K562 (cell line): ENCODE results near the gene GATA1. TPM values are rescaled to one million over a fixed set of nuclear protein-coding genes. Genes with fewer than 3 reads are reported as not detected.

Experiments
- E2F1 ChIP-seq: sonication (generic); formaldehyde crosslinking; IDR thresholded peaks from 2 replicates; pipeline ENCODE4 v1.8.1; 2023; ENCODE audit warnings: mild to moderate bottlenecking, missing genetic modification reagents, moderate library complexity
- EHMT2 ChIP-seq: fragments of 450-650 bp; IDR thresholded peaks from 2 replicates; pipeline ENCODE4 v1.6.1; 2018; ENCODE audit warnings: antibody characterized with exemption
- FOXO4 ChIP-seq: fragments of 450-650 bp; formaldehyde crosslinking; IDR thresholded peaks from 2 replicates; pipeline ENCODE4 v1.4.0; 2020; ENCODE audit warnings: mild to moderate bottlenecking, moderate library complexity
- HMGN3 ChIP-seq: IDR thresholded peaks from 2 replicates; pipeline ENCODE4 v1.6.1; 2011; ENCODE audit warnings: borderline replicate concordance, low read depth, mild to moderate bottlenecking, mixed read lengths, low read length; ENCODE audit not compliant: insufficient read length; ENCODE audit errors: extremely low read depth
- MAFK ChIP-seq: IDR thresholded peaks from 2 replicates; pipeline ENCODE4 v1.6.1; 2011; ENCODE audit warnings: low read length, improper control_type of control experiment
- NFIC ChIP-seq: fragments of 450-650 bp; IDR thresholded peaks from 2 replicates; pipeline ENCODE4 v1.6.1; 2017; ENCODE audit warnings: mild to moderate bottlenecking, inconsistent platforms
- NKRF ChIP-seq: fragments of 450-650 bp; IDR thresholded peaks from 2 replicates; pipeline ENCODE4 v1.6.1; 2016; ENCODE audit warnings: borderline replicate concordance
- PHB2 ChIP-seq: fragments of 450-650 bp; IDR thresholded peaks from 2 replicates; pipeline ENCODE4 v1.6.1; 2017; ENCODE audit warnings: low read depth
- PHF8 ChIP-seq: fragments of 200-600 bp; sonication (generic); IDR thresholded peaks from 2 replicates; pipeline ENCODE4 v1.6.1; 2012; ENCODE audit warnings: mixed run types, mild to moderate bottlenecking, inconsistent platforms, low read length, moderate library complexity, borderline replicate concordance
- POLR2AphosphoS5 ChIP-seq: IDR thresholded peaks from 2 replicates; pipeline ENCODE4 v1.6.1; 2011; ENCODE audit warnings: mild to moderate bottlenecking, low read depth, low read length, moderate library complexity; ENCODE audit not compliant: control insufficient read depth, insufficient read depth
- PPARD ChIP-seq: fragments of 250-450 bp; sonication (Bioruptor Pico); IDR thresholded peaks from 2 replicates; pipeline ENCODE4 v1.8.0; 2022; ENCODE audit warnings: inconsistent platforms, mild to moderate bottlenecking, moderate library complexity
- PREB ChIP-seq: sonication (generic); formaldehyde crosslinking; IDR thresholded peaks from 2 replicates; pipeline ENCODE4 v1.8.1; 2023; ENCODE audit warnings: mild to moderate bottlenecking, missing genetic modification reagents
- RBM22 ChIP-seq: fragments of 200-400 bp; formaldehyde crosslinking; IDR thresholded peaks from 2 replicates; pipeline ENCODE4 v1.6.1; 2018; ENCODE audit warnings: low read length, low read depth; ENCODE audit not compliant: poor library complexity, severe bottlenecking
- TOE1 ChIP-seq, 2 experiments: fragments of 450-650 bp in 1 of 2; sonication (generic) in 1 of 2; formaldehyde crosslinking in 1 of 2; IDR thresholded peaks; 2 replicates each; pipeline versions ENCODE4 v1.7.1 to v1.8.0; 2016 to 2022; ENCODE audit warnings: borderline replicate concordance in 2 of 2, mild to moderate bottlenecking in 2 of 2, antibody characterized with exemption in 1 of 2, inconsistent platforms in 1 of 2, low read depth in 1 of 2, missing genetic modification reagents in 1 of 2, moderate library complexity in 1 of 2
- ZC3H11A ChIP-seq: IDR thresholded peaks from 2 replicates; pipeline ENCODE4 v1.6.1; 2012; ENCODE audit warnings: low read depth, low read length, improper control_type of control experiment
- ZNF217 ChIP-seq: sonication (generic); formaldehyde crosslinking; IDR thresholded peaks from 2 replicates; pipeline ENCODE4 v1.8.0; 2022; ENCODE audit warnings: mild to moderate bottlenecking, missing genetic modification reagents
- ZNF23 ChIP-seq: fragments of 250-450 bp; sonication (Bioruptor Pico); IDR thresholded peaks from 2 replicates; pipeline ENCODE4 v1.4.0; 2020; ENCODE audit warnings: mild to moderate bottlenecking
- ZNF395 ChIP-seq: fragments of 200-800 bp; sonication (Bioruptor generic); IDR thresholded peaks from 2 replicates; pipeline ENCODE4 v1.6.1; 2017; ENCODE audit warnings: missing genetic modification characterization, missing compliant biosample characterization
- ZNF41 ChIP-seq: fragments of 250-450 bp; sonication (Bioruptor Pico); conservative IDR thresholded peaks from 2 replicates; pipeline ENCODE4 v1.4.0; 2020; ENCODE audit warnings: mild to moderate bottlenecking
- ZNF551 ChIP-seq: fragments of 250-450 bp; sonication (Bioruptor Pico); IDR thresholded peaks from 2 replicates; pipeline ENCODE4 v1.5.0; 2021; ENCODE audit warnings: mild to moderate bottlenecking, moderate library complexity
- ZNF778 ChIP-seq: fragments of 450-650 bp; formaldehyde crosslinking; IDR thresholded peaks from 2 replicates; pipeline ENCODE4 v1.4.0; 2020; ENCODE audit warnings: mild to moderate bottlenecking, moderate library complexity
- polyA plus RNA-seq, 8 experiments: library from polyadenylated mRNA; depleted of rRNA in 4 of 8; stranded (reverse) in 5 of 8; unstranded in 3 of 8; fragments of >200 nt; fragmentation: Nextera tagmentation in 2 of 8; fragmentation: Illumina TruSeq in 1 of 8; extraction: Ambion mirVana in 2 of 8; extraction: Trizol in 1 of 8; gene quantifications; 2 replicates each; pipeline versions ENCODE4 v1.2.1 to v1.2.3, GENCODE V29; 2011 to 2014; ENCODE audit warnings: inconsistent platforms in 1 of 8, missing spikeins in 1 of 8
- total RNA-seq, 7 experiments: library from RNA; depleted of rRNA in 6 of 7; stranded (reverse); fragments of >200 nt in 6 of 7; fragmentation: Illumina TruSeq in 2 of 7; extraction: Trizol in 2 of 7; gene quantifications; 2 replicates each; pipeline versions ENCODE4 v1.2.1 to v1.2.3, GENCODE V29; 2011 to 2021; ENCODE audit warnings: low replicate concordance in 1 of 7

Gene GATA1
- total and polyA plus RNA-seq, 9 of the 15 experiments (the other 6 are each of a cell fraction or from before 2014, with no cell fraction given), result 11.9 to 291 (median 116) TPM

GRCh38 chrX:48794911-48795515 lies 8.6 kb downstream of the GATA1 start (continued):
- TF ChIP-seq NKRF (no peak), ZNF551 (CRISPR knock-in tag) (peak; percentile 61; the same call in 1 of the 2 replicates), ZC3H11A (no peak), PHB2 (no peak), PREB (no peak), EHMT2 (no peak), POLR2AphosphoS5 (no peak), ZNF395 (CRISPR knock-in tag) (no peak), PPARD (CRISPR knock-in tag) (no peak), ZNF217 (CRISPR knock-in tag) (no peak), TOE1 (IDR thresholded peaks at IDR 0.05; ENCODE audit: borderline replicate concordance) (no peak), TOE1 (CRISPR knock-in tag; IDR thresholded peaks at IDR 0.05; ENCODE audit: borderline replicate concordance, low read depth) (no peak), ZNF23 (CRISPR knock-in tag) (no peak), FOXO4 (CRISPR knock-in tag) (no peak), MAFK (0 out of 2 replicates have a peak, but pooled peaks have one; percentile 9), E2F1 (CRISPR knock-in tag) (no peak), RBM22 (no peak), NFIC (peak; percentile 18; the same call in 1 of the 2 replicates), ZNF778 (no peak), PHF8 (no peak), ZNF41 (no peak), HMGN3 (peak; percentile 48)
